ENCODE measurements around the gene ANKRD16. TPM values are rescaled to one million over a fixed set of nuclear protein-coding genes. Genes with fewer than 3 reads are reported as not detected.

The ANKRD16 gene
- polyA plus RNA-seq (2013, experiment 1 of 2): 3.2 TPM
- 3.1 TPM for polyA plus RNA-seq (2013, experiment 2 of 2)

GRCh38 chr10:5889624-5890451, at the start of gene ANKRD16, which contains the start of gene FBH1:
Gene ANKRD16 (minus strand): TSS chr10:5889893. CDS start chr10:5889354, 539 bp downstream.
Gene FBH1 (plus strand): TSS chr10:5890243. CDS start chr10:5890346, 103 bp downstream.
- no peaks in the 10 kb centered on the region for H3K27me3 ChIP-seq (ENCODE audit: insufficient read depth, low read length, poor library complexity)
- H2AK5ac ChIP-seq (ENCODE audit: low read length): no peak within 1 kb of the TSS
- H2BK15ac ChIP-seq (replicated peaks; ENCODE audit: low read depth): no peak within 1 kb of the TSS
- H3K27ac ChIP-seq (ENCODE audit: low read depth, low read length): peak within 1 kb of the TSS; percentile 70
- H3K4me1 ChIP-seq (ENCODE audit: control insufficient read depth, low read depth, low read length): peaks cover 4% of the 10 kb centered on the region
- peak within 1 kb of the TSS; percentile 55 for H2BK5ac ChIP-seq (ENCODE audit: low read length)
- peaks cover 21% of the 10 kb centered on the region for H3K79me1 ChIP-seq (ENCODE audit: low read length)
- no CpG with 5 or more reads among the region's 109 CpGs for WGBS (ENCODE audit: extremely low coverage, insufficient coverage, low lambda C conversion rate)
- peak; percentile 99 for DNase-seq
- peak within 1 kb of the TSS; percentile 93 for H3K9ac ChIP-seq (ENCODE audit: low read length)
- peak within 1 kb of the TSS; percentile 74 for H3K4me3 ChIP-seq (ENCODE audit: low read length)
- peak within 1 kb of the TSS; percentile 98 for H3K18ac ChIP-seq (ENCODE audit: low read length)
- H2BK120ac ChIP-seq (ENCODE audit: low read depth, low read length): peak within 1 kb of the TSS; percentile 86
- peaks cover 2% of the 10 kb centered on the region for H3K36me3 ChIP-seq (ENCODE audit: control insufficient read depth, insufficient read depth, low read length)
- peak within 1 kb of the TSS; percentile 94 for H3K23ac ChIP-seq (ENCODE audit: low read length)
- H4K8ac ChIP-seq (ENCODE audit: low read depth, low read length): no peak within 1 kb of the TSS
- peaks cover 26% of the 10 kb centered on the region for H3K79me2 ChIP-seq (ENCODE audit: control insufficient read depth, insufficient read depth, low read length)
- peak within 1 kb of the TSS; percentile 97 for H3K4ac ChIP-seq (ENCODE audit: low read depth, low read length)
- H3K56ac ChIP-seq (ENCODE audit: low read length): peak within 1 kb of the TSS; percentile 98
- no peak within 1 kb of the TSS for H4K5ac ChIP-seq (ENCODE audit: low read length)
- peak within 1 kb of the TSS; percentile 92 for H3K4me2 ChIP-seq (ENCODE audit: low read length)

GRCh38 chr10:5938291-5938690, 48.6 kb upstream of the ANKRD16 start:
- Histone ChIP-seq H3K56ac (ENCODE audit: low read length) (no peak overlapping the region), H2AK5ac (ENCODE audit: low read length) (no peak overlapping the region), H4K8ac (ENCODE audit: low read depth, low read length) (no peak overlapping the region), H3K18ac (ENCODE audit: low read length) (no peak overlapping the region), H3K4me1 (ENCODE audit: control insufficient read depth, low read depth, low read length) (no peaks in the 10 kb centered on the region), H3K4ac (ENCODE audit: low read depth, low read length) (no peak overlapping the region), H3K4me2 (ENCODE audit: low read length) (no peak overlapping the region), H4K5ac (ENCODE audit: low read length) (no peak overlapping the region), H3K27me3 (ENCODE audit: insufficient read depth, low read length, poor library complexity) (no peaks in the 10 kb centered on the region), H2BK5ac (ENCODE audit: low read length) (no peak overlapping the region), H3K23ac (ENCODE audit: low read length) (no peak overlapping the region), H3K4me3 (ENCODE audit: low read length) (no peak overlapping the region), H3K27ac (ENCODE audit: low read depth, low read length) (no peak overlapping the region), H3K79me2 (ENCODE audit: control insufficient read depth, insufficient read depth, low read length) (no peaks in the 10 kb centered on the region), H2BK15ac (replicated peaks; ENCODE audit: low read depth) (no peak overlapping the region), H2BK120ac (ENCODE audit: low read depth, low read length) (no peak overlapping the region), H3K36me3 (ENCODE audit: control insufficient read depth, insufficient read depth, low read length) (peaks cover 4% of the 10 kb centered on the region), H3K79me1 (ENCODE audit: low read length) (no peaks in the 10 kb centered on the region), H3K9ac (ENCODE audit: low read length) (no peak overlapping the region)
- no CpG with 5 or more reads among the region's 12 CpGs for WGBS (ENCODE audit: extremely low coverage, insufficient coverage, low lambda C conversion rate)
- no peak for DNase-seq

GRCh38 chr10:5937016-5937415, 47.3 kb upstream of the ANKRD16 start:
- no peak overlapping the region for H3K4ac ChIP-seq (ENCODE audit: low read depth, low read length)
- no peak overlapping the region for H3K4me2 ChIP-seq (ENCODE audit: low read length)
- no CpG with 5 or more reads among the region's 18 CpGs for WGBS (ENCODE audit: extremely low coverage, insufficient coverage, low lambda C conversion rate)
- no peak overlapping the region for H4K8ac ChIP-seq (ENCODE audit: low read depth, low read length)
- H4K5ac ChIP-seq (ENCODE audit: low read length): no peak overlapping the region
- DNase-seq: no peak
- no peak overlapping the region for H2AK5ac ChIP-seq (ENCODE audit: low read length)
- no peak overlapping the region for H3K9ac ChIP-seq (ENCODE audit: low read length)
- H2BK120ac ChIP-seq (ENCODE audit: low read depth, low read length): no peak overlapping the region
- H3K27me3 ChIP-seq (ENCODE audit: insufficient read depth, low read length, poor library complexity): no peaks in the 10 kb centered on the region
- H3K79me1 ChIP-seq (ENCODE audit: low read length): no peaks in the 10 kb centered on the region
- no peaks in the 10 kb centered on the region for H3K79me2 ChIP-seq (ENCODE audit: control insufficient read depth, insufficient read depth, low read length)
- no peak overlapping the region for H2BK15ac ChIP-seq (replicated peaks; ENCODE audit: low read depth)
- no peak overlapping the region for H3K56ac ChIP-seq (ENCODE audit: low read length)
- no peak overlapping the region for H3K4me3 ChIP-seq (ENCODE audit: low read length)
- peaks cover 4% of the 10 kb centered on the region for H3K36me3 ChIP-seq (ENCODE audit: control insufficient read depth, insufficient read depth, low read length)
- H3K27ac ChIP-seq (ENCODE audit: low read depth, low read length): no peak overlapping the region
- no peaks in the 10 kb centered on the region for H3K4me1 ChIP-seq (ENCODE audit: control insufficient read depth, low read depth, low read length)
- H3K18ac ChIP-seq (ENCODE audit: low read length): no peak overlapping the region
- no peak overlapping the region for H3K23ac ChIP-seq (ENCODE audit: low read length)
- no peak overlapping the region for H2BK5ac ChIP-seq (ENCODE audit: low read length)

GRCh38 chr10:5935628-5936027, 45.9 kb upstream of the ANKRD16 start:
- Histone ChIP-seq H3K4me1 (ENCODE audit: control insufficient read depth, low read depth, low read length) (no peaks in the 10 kb centered on the region), H3K36me3 (ENCODE audit: control insufficient read depth, insufficient read depth, low read length) (peaks cover 8% of the 10 kb centered on the region), H3K4me3 (ENCODE audit: low read length) (no peak overlapping the region), H3K79me1 (ENCODE audit: low read length) (no peaks in the 10 kb centered on the region), H2BK5ac (ENCODE audit: low read length) (no peak overlapping the region), H3K27me3 (ENCODE audit: insufficient read depth, low read length, poor library complexity) (no peaks in the 10 kb centered on the region), H3K4ac (ENCODE audit: low read depth, low read length) (no peak overlapping the region), H3K9ac (ENCODE audit: low read length) (no peak overlapping the region), H2BK120ac (ENCODE audit: low read depth, low read length) (no peak overlapping the region), H3K79me2 (ENCODE audit: control insufficient read depth, insufficient read depth, low read length) (no peaks in the 10 kb centered on the region), H2AK5ac (ENCODE audit: low read length) (no peak overlapping the region), H2BK15ac (replicated peaks; ENCODE audit: low read depth) (no peak overlapping the region), H3K56ac (ENCODE audit: low read length) (no peak overlapping the region), H3K23ac (ENCODE audit: low read length) (no peak overlapping the region), H3K27ac (ENCODE audit: low read depth, low read length) (no peak overlapping the region), H3K18ac (ENCODE audit: low read length) (no peak overlapping the region), H4K5ac (ENCODE audit: low read length) (no peak overlapping the region), H4K8ac (ENCODE audit: low read depth, low read length) (no peak overlapping the region), H3K4me2 (ENCODE audit: low read length) (no peak overlapping the region)
- DNase-seq: no peak
- WGBS (ENCODE audit: extremely low coverage, insufficient coverage, low lambda C conversion rate): no CpG with 5 or more reads among the region's 10 CpGs

- no peak overlapping the region for H3K27ac ChIP-seq (ENCODE audit: low read depth, low read length)
- no peaks in the 10 kb centered on the region for H3K4me1 ChIP-seq (ENCODE audit: control insufficient read depth, low read depth, low read length)
- no peak overlapping the region for H3K4me2 ChIP-seq (ENCODE audit: low read length)
- no peak overlapping the region for H3K18ac ChIP-seq (ENCODE audit: low read length)
- H3K4me3 ChIP-seq (ENCODE audit: low read length): no peak overlapping the region
- no peaks in the 10 kb centered on the region for H3K79me2 ChIP-seq (ENCODE audit: control insufficient read depth, insufficient read depth, low read length)
- H2AK5ac ChIP-seq (ENCODE audit: low read length): no peak overlapping the region
- no peaks in the 10 kb centered on the region for H3K79me1 ChIP-seq (ENCODE audit: low read length)
- no peak overlapping the region for H3K56ac ChIP-seq (ENCODE audit: low read length)
- no peak overlapping the region for H3K23ac ChIP-seq (ENCODE audit: low read length)
- no peak for DNase-seq
- peaks cover 10% of the 10 kb centered on the region for H3K36me3 ChIP-seq (ENCODE audit: control insufficient read depth, insufficient read depth, low read length)
- H3K9ac ChIP-seq (ENCODE audit: low read length): no peak overlapping the region
- no CpG with 5 or more reads among the region's 14 CpGs for whole genome bisulfite sequencing (ENCODE audit: extremely low coverage, insufficient coverage, low lambda C conversion rate)
- H4K5ac ChIP-seq (ENCODE audit: low read length): no peak overlapping the region
- H2BK15ac ChIP-seq (replicated peaks; ENCODE audit: low read depth): no peak overlapping the region
- no peak overlapping the region for H4K8ac ChIP-seq (ENCODE audit: low read depth, low read length)
- H3K27me3 ChIP-seq (ENCODE audit: insufficient read depth, low read length, poor library complexity): no peaks in the 10 kb centered on the region
- H2BK5ac ChIP-seq (ENCODE audit: low read length): no peak overlapping the region
- no peak overlapping the region for H3K4ac ChIP-seq (ENCODE audit: low read depth, low read length)
- H2BK120ac ChIP-seq (ENCODE audit: low read depth, low read length): no peak overlapping the region
Measured at GRCh38 chr10:5933909-5934546, 44.3 kb upstream of the ANKRD16 start.
